Stimulated activated CD4-positive, alpha-beta T cell treated with anti-CD3 and anti-CD28 coated beads, TNF-alpha, amount 100 ng/mL, for 48 hours (primary cell): ENCODE data around the gene DTYMK.

ENCODE experiments used
- DNase-seq, 3 donors: peaks; one replicate each; pipeline ENCODE4 v3.0.0-alpha.2; 2020; ENCODE audit warnings: low read depth in 3 of 3

Gene DTYMK, protein sequence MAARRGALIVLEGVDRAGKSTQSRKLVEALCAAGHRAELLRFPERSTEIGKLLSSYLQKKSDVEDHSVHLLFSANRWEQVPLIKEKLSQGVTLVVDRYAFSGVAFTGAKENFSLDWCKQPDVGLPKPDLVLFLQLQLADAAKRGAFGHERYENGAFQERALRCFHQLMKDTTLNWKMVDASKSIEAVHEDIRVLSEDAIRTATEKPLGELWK

DNA sequence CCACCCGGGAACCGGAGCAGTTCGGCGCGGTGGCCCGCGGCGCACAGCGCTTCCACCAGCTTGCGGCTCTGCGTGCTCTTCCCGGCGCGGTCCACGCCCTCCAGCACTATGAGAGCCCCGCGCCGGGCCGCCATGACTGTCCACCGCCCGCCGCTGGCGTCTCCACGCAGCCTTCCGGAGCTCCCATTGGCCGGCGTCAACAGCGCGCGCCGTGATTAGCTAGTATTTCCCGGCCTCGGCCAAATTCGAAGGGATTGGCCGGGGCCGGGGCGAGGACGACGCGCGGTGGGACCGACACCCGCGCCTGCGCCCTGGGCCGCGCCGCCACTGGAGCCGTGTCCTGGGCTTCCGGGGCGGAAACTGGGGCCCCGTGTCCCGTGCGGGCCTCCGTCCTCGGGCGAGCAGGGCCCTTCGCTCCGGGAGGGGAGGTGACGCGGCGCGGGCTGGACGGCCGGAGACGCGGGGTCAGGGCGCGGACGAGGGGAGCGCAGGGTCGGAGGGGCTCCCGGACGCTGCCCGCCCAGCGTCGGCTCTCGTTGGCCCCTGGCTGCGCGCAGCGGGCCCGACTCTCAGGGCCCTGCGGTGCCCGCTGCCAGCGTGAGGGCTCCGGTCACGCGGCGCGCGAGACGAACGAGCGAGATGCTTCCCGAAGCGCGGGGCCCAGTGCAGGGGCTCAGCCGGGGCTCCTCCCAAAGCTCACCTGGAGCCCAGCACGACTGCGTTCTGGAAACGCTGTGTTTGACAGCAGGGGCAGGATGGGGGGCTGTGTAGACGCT is at the start of gene DTYMK:
DTYMK (minus strand) TSS at position 166 of the 776 bp plus-strand sequence; CDS start at position 134, 32 bp downstream.
- DNase-seq = peak; percentile 88 to 92 (median 91)

DNA sequence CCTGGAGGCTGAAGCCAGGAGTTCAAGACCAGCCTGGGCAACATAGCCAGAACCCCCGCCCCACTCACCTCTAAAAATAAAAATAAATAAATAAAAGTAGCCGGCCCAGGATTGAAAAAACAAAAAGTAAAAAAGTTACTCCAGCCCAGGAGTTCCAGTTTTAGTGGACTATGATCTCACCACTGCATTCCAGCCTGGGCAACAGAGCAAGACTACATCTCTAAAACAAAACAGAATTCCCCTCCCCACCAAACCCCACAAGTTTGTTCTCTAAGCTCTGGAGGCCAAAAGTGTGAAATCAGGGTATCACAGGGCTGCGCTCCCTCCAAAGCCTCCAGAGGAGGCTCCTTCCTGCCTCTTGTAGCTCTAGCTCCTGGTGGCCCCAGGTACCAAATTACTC is 49.5 kb upstream of the DTYMK start:
- DNase-seq = no peak

DNA sequence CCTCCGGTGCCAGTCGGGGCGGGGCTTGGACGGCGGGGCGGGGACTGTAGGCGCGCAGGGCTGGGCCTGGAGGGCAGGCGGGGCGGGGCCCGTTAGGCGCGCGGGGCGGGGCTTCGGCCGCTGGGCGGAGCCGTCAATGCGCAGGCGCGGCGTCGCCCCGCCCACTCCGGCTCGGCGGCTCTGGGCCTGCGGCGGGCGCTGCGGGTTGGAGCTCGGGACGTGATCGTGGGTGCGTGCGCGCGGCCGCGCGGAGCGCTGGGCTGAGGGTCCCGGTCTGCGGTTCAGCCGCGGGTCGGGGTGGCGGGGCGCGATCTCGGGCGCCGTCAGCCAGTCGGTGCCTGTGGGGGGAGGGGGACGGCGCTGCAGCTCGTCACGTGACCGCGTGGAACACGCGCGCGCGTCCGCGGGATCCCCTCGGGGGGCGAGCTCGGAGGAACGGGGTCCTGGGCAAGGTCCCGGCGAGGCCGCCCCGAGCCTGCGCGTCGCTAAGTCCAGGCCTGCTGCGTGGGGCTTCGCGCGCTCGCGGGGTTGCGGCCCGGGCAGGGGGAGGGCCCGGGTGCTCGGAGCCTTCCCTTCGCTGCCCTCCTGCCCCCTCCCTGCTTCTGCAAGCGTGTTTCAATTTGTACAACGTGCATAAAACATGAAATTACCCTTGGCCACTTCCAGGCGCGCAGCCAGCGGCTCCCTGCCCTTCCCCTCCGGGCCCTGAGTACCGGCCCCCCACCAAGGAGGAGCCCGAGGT is 48.0 kb upstream of the DTYMK start, which contains the start of gene D2HGDH:
D2HGDH (plus strand) TSS at position 164 of the 742 bp plus-strand sequence. CDS start 595 bp downstream, outside the sequence.
- DNase-seq = peak; percentile 84 to 98 (median 91)

DNA sequence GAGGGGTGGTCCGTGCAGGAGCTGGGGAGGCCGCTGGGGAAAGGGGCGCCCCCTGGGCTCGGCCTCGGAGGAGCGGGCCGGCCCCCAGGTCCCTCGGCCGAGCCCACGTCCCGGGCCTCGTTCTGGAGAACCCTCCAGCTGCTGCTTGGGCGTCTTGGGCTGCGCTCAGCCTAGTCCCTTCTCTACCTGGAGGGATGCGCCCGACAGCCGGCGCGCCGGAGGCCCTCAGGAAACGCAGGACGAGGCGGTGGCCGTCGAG is 47.5 kb upstream of the DTYMK start:
- no peak for DNase-seq

DNA sequence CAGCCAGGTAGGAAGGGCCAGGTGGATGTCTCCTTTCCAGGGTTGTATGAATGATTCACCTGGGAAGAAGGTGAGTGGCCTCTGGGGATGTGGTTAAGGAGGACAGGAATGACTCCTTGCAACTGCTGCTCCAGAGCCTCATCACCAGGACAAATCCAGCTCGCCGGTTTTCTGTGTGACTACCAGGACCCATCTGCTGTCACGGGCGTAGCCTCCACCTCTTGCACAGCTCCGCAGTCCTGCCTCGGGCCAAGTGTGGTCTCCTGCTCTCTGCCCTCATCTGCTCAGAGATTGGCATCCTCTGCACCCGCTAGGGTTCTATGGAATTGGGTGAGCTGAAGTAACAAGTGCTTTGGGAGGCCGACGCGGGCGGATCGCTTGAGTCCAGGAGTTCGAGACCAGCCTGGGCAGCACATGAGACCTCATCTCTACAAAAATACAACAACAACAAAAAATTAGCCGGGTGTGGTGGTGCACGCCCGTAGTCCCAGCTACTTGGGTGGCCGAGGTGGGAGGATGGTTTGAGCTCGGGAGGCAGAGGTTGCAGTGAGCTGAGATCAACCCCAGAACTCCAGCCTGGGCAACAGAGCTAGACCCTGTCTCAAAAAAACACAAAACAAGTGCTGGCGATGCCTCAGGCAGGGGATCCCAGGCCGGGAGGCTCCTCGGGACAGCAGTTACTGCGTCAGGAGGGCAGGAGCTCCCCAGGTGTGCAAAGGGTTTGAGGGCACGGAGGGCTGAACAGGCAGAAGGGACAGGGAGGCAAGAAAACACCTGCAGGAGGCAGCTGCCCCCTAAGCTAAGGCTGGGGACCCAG is 47.0 kb upstream of the DTYMK start:
- no peak for DNase-seq

DNA sequence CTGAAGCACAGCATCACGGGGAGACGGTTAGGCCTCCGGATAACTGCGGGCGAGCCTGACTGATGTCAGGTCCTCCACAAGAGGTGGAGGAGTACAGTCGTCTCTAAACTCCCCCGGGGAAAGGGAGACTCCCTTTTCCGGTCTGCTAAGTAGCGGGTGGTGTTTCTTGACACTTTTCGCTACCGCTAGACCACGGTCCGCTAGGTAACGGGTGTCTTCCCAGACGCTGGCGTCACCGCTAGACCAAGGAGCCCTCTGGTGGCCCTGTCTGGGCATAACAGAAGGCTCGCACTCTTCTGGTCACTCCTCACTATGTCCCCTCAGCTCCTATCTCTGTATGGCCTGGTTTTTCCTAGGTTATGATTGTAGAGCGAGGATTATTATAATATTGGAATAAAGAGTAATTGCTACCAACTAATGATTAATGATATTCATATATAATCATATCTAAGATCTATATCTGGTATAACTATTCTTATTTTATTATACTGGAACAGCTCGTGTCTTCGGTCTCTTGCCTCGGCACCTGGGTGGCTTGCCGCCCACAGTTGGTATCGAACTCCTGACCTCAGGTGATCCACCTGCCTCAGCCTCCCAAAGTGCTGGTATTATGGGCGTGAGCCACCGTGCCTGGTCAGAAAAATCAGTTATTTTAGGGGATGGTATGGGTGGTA is 46.0 kb upstream of the DTYMK start:
- DNase-seq = peak in 1 of 3 donors; percentile 56

DNA sequence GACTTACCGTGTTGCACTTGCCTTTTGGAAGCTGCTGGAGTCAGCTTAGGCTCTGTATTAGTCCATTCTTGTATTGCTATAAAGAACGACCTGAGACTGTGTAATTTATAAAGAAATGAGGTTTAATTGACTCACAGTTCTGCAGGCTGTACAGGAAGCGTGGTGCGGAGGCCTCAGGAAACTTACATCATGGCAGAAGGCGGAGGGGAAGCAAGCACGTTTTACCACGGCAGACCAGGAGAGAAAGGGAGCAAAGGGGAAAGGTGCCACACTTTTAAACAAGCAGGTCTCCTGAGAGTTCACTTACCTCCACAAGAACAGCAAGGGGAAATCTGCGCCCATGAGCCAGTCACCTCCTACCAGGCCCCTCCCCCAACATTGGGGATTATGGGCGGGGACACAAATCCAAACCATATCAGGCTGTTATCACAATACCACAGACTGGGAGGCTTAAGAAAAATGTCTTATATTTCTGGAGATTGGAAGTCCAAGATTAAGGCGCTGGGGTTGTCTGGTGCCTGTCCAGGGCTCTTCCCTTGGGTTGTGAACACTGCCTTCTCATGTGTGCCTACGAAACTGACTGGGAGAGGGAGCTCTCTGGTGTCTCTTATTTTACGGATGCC is 44.2 kb upstream of the DTYMK start:
- DNase-seq = no peak

DNA sequence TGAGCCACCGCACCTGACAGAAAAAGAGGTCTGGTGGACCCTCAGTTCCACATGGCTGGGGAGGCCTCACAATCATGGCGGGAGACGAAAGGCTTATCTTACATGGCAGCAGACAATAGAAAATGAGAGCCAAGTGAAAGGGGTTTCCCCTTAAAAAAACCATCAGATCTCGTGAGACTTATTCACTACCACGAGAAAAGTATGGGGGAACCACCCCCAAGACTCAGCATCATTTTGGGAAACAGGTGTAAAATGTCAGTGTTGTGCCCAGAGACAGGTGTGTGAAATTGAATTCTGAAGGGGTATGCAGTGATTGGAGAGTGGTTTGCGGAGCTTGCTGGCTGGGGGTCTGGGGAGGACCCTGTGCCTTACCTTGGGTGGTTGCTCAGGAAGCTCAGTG is 43.3 kb upstream of the DTYMK start:
- DNase-seq = no peak

DNA sequence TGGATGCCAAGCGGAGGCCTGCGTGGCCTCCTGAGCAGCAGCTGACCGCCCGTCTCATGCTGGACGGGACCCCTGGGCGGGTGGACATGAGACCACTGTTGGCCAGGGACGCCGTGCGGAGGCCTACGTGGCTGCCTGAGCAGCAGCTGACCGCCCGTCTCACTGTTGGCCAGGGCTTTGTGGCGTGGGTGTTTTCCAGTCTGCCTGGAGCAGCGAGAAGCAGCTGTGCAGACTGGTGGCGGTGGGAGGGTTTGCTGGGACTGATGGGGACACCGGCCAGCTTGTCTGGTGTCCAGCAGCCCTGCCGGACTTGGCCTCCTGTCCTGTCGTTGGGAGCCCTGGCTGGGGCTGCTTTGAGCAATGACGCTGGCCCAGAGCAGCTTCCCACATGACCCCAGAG is 42.0 kb upstream of the DTYMK start:
- DNase-seq = no peak

DNA sequence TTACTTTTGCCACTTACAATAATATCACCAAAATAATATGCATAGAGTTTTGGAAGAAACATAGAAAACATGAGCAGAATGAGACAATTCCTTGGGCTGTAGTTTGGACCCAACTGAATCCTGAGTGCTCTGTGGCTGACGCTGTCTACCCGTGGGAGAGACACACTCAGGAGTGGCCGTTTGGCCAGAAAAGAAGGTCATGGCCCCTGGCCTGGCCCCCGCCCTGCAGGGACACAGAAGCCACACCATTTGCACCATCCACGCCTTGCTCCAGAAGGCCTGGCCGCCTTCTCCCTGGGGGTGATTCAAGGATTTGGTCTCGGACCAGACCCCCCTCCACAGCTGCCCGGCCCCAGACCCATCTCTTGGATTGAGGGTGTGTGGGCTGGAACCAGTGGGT is 41.4 kb upstream of the DTYMK start:
- no peak for DNase-seq

DNA sequence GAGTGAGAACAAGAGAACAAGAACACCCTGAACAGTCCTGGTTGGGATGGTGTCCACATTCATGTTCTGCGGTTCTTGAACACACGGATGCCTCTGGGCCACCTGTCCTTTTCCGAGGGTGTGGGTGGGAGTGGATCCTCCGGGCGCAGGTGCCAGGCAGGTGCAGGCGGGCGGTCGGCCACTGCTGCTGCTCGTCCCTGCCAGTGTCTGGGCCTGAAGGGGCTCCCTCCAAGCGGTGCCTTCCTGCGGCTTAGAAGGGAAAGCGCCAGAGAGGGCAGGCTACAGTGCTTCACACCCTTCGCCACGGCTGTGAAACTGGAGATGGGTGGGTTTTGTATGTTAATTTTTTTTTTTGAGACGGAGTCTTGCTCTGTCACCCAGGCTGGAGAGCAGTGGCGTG is 39.8 kb upstream of the DTYMK start:
- no peak for DNase-seq

DNA sequence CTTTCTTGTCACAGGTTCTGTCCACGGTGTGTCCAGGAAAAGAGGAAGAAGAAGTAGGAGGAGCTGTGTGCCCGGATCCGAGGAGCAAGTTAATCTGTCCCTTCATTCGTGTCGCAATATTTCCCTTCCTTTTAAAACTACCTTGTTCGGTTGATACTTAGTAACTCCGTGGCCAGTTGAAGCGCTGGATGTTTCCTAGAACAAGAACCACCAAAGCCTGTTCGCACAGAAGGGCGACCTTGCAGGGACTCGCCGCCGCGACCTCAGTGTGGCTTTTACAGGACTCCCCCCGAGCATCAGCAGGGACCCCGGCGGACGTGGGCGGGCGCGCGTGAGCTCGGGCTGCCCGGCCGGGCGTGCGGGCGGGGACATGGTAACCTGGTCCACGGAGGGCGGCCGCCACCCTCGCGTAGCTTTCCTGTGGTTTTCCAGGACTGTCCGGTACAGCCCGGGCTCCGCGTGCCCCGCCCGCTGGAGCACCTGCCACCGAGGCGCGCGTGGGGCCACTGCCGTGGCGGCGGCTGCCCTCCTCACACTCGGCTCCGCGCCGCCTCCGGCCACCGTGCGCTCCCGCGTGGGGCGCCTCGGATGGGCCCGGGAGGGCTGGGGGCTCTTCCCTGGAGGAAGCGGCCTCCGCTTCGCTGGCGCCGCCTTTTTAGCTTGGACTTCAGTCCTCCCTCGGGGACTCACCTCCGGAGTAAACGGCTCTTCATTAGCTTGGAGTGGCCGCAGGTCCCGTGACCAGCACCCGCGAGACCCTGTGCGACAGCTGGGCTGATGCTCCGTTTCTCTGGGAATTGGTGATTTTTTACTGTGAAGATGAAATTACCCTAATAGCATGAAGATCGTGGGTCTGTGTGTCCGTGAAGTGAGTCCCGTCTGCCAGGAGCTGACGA is 38.6 kb upstream of the DTYMK start:
- DNase-seq = no peak

DNA sequence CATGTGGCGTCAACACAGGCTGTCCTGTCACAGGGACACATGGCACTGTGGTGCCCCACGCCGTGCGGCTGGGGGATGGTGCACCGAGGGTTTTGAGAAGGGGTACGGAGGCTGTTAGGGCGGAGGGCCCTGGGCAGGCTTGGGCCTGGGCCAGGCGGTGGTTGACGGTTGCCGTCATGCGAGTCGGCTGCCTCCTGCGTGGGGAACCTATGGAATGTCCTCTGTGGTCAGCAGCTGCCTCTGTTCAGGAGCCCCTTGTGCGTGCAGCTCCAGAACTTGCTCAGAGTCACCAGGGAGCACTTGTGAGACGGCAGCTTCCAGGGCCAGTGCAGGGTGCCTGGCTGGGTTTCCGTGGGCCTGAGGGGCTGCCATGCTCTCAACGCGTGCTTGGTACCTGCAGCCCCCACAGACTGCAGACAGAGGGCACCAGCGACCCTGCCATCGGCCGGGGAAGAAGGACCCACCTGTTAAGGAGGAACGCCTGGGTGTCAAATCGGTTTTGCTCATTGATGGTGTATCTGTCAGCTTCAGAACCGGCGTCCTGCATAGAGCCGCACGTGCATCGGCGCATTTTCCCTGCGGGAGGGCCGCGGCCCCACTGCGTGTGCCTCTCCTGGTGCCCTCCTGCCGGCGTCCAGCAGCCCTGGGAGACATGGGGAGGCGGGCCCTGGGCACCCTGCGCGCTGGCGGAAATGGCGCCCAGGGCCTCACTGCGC is 37.8 kb upstream of the DTYMK start:
- no peak for DNase-seq

DNA sequence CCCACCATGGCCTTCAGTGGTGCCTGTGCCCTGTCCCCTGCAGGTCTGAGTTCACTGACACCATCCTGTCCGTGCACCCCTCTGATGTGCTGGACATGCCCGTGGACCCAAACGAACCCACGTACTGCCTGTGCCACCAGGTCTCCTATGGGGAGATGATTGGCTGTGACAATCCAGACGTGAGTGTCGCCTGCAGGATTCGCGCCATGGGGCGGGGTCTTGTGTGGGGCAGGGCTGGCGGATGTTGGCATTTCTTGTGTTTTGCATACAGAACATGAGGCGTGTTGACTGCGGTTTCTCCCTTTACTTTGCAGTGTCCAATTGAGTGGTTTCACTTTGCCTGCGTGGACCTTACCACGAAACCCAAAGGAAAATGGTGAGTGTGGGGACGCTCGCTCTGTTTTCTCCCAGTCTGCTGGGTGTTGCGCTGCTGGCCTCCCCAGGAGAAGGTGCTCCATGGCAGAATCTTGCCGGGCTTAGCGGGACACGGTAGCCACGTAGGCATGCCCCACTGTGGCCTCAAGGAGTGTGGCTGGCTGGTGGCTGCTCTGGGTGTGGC is 36.4 kb upstream of the DTYMK start:
- DNase-seq = no peak

DNA sequence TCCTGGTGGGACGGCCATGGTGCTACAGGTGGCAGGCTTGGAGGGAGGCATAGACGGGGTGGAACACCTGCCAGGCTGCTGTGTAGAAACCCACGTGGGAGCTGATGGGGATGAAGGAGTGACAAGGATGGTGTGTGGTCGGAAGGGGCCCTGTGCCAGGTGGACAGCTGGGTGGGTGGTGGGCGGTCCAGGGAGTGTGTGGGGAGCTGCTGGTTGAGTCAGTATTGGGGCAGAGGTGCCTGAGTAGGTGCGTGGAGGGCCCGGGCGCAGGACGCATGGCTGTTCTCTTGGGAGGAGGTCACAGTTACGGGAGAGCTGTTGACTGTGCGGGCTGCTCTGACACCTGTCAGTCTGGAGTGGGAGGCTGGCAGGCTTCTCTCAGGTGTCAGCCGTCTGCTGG is 35.2 kb upstream of the DTYMK start:
- no peak for DNase-seq

DNA sequence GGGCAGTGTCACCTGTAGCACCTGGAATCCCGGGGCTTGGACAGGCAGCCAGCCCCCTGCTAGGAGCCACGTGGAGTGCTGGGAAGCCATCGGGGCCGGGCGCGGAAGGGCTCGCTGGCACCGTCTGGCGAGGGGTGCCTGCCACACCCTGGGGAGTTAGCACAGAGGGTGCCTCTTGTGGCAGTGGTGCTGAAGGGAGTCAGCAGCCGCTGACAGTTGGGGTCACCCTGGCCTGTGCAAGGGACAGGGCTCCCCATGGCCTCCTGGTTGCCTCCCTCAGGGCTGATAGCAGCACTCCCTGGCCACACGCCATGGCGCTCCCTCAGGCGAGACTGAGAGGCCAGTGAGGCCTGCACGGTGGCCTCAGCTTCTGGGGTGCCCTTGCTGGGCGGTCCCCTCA is 33.9 kb upstream of the DTYMK start:
- no peak for DNase-seq

DNA sequence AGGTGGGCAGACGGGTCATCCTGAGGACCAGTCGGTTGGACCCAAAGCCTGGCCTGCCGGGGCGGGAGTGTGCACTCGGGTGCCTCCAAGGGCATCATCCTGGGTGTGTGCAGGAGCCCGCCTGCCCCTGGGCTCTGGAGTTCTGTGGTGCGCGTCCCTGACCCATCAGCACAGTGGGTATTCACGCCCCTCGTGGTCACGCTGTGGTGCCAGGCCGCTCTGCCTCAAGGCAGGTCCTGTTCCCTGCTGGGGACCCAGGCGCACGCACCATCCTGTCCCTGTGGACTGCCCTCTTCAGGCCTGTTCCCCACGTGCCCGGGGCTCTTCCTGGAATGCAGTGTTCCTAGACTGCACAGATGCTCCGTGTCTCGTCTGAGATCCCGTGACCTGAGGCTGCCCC is 33.5 kb upstream of the DTYMK start:
- no peak for DNase-seq

DNA sequence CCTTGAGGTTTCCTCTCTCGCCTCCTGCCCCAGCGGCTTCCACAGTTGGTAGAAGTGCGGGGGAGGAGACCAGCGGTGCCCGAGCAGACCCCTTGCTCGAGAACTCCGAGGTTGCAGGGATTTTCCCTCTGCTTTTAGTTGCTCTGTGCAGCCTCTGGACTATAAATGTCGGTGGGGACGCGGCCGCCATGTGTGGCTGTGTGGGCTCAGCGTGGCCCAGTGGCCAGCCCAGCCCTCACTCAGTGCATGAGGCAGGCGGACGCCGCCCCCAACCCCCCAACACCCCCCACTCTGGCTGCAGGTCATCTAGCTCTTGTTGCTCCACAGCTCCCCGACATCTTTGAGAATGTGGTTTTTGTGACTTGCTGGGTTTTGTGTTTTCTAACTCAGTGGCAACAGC is 32.5 kb upstream of the DTYMK start:
- no peak for DNase-seq

DNA sequence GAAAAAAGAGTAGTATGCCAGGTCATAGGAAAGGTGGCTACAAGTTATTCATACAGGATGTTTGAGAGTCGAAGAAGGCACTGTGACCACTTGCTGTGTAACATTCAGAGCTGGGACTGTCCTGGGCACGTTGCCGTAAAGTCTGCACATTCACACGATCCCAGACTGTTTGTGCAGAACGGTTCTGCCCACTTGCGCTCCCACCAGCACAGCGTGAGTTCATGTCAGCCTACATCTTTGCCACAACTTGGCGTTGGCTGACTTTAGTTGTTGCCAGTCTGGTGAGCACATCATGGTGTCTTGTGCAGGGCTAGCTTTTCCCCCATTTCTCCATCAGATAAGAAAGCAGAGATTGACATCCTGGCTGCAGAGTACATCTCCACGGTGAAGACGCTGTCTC is 22.3 kb upstream of the DTYMK start:
- DNase-seq = no peak
